EH (cell line): ENCODE data around the gene CCNG1.
"Not testable (repeated sequence)": the region's sequence is repeated elsewhere in the genome, so short reads cannot be mapped to it uniquely, and the experiment has no call there.

Source experiments
- DNase-seq: peaks from one replicate; pipeline ENCODE4 v3.0.0-alpha.2; 2015; ENCODE audit warnings: low read depth

CCNG1 gene

DNA sequence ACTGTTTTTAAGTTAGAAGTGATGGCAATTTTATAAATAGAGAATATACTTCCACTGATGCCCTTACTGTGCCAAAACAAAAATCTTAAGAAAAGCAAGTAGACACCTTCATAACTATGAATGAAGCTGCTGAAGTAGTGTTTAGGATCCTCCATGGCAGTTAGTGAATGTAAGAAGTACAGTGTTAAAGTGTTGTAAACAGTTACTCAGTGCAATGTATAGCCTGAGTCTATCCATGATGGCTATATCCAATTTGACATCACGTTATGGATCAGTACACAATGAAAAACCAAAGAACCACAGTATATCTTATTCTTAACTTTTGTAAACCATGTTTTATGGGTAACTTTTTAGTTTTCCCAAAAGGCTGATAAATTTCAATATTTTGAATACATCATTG is 7.1 kb downstream of the CCNG1 start:
- no peak for DNase-seq

DNA sequence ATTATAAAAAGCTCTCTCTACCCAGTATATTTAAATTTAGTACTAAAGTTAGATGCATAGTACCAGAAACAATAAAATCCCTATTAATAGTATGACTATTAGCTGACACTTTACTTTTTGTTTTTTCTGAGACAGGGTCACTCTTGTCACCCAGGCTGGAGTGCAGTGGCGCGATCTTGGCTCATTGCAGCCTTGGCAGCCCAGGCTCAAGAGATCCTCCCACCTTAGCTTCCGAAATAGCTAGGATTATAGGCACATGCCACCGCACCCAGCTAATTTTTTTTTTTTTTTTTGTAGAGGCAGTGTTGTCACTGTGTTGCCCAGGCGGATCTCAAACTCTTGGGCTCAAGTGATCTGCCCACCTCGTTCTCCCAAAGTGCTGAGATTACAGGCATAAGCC is 8.0 kb downstream of the CCNG1 start:
- DNase-seq: no peak

DNA sequence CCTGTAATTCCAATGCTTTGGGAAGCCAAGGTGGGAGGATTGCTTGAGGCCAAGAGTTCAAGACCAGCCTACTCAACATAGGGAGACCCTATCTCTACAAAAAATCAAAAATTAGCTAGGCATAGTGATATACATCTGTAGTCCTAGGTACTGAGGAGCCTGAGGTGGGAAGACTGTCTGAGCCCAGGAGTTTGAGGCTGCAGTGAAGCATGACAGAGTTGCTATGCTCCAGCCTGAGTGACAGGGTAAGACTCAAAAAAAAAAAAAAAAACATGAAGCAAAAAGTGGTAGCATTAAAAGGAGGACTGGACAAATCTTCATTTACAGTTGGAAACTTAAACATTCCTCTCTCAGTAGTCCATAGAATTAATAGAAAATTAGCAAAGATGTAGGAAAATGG is 9.8 kb downstream of the CCNG1 start:
- DNase-seq: no peak

DNA sequence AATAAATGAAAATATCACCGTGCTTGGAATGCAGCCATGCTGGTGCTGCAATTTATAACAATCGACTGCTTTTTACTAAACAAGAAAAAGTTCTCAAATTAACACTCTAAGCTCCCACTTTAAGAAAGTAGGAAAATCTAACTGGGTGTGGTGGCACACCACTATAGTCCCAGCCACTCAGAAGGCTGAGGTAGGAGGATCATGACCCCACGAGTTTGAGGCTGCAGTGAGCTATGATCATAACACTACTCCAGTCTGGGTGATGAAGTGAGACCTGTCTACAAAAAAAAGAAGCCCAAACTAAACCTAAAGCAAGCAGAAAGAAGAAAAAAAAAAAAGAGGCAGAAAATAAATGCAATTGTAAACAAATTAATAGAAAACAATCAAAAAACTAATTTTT is 10.5 kb downstream of the CCNG1 start:
- no peak for DNase-seq

DNA sequence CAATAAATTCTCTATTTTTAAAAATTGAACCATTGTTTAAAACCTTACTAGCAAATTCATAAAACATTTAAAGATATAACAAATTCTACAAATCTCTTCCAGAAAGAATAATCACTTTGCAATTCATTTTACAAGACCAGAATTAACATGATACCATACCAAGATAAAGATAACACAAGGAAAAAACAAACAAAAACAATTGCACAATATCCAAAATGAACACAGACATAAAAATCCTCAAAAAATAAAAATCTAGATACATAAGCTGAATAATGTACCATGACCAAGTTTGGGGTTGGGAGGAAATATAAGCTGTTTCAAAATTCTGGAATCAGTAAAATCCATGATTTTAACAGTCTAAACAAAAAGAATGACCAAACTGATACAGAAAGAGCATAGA is 11.1 kb downstream of the CCNG1 start:
- DNase-seq: no peak

DNA sequence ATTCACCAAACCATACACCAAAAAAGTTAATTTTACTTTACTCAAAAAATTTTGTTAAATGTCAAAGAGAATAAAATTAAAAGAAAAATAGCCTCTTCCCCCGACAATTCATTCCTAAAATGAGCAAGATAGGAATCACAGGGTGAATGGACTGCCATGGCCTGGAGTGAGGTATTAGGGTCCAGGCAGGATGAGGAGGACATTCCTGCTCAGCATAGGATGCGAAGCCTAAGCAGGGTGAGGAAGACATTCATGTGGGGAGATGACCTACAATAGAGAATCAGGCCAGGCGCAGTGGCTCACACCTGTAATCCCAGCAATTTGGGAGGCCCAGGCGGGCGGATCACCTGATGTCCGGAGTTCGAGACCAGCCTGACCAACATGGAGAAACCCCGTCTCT is 14.1 kb downstream of the CCNG1 start:
- no peak for DNase-seq

DNA sequence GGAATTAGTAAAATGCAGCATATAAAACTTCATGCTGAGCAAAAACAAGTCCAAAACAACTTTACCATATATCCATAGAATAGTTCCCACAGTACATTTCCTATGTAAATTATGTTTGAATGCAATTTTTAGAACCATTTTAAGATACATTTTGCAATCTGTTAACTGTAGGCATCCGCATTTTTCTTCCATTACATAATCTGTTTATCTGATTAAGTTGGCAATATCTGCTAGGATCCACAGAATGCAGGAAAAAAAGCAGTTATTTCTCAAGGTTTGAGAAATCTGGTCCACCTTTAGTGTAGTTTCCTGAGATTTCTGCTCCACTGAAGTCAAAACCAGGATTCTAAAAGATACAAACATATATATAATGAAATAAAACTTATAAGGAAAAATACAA is 16.3 kb downstream of the CCNG1 start:
- peak; percentile 29 for DNase-seq

DNA sequence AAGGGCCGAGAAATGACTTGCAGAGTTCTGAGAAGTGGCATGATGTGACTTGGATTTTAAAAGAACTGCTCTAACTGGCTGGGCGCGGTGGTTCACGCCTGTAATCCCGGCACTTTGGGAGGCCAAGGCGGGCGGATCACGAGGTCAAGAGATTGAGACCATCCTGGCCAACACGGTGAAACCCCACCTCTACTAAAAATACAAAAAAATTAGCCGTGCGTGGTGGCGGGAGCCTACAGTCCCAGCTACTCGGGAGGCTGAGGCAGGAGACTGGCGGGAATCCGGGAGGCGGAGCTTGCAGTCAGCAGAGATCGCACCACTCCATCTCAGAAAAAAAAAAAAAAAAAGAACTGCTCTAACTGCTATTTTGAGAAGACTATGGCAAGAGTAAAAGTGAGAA is 18.0 kb downstream of the CCNG1 start:
- not testable (repeated sequence) for DNase-seq

DNA sequence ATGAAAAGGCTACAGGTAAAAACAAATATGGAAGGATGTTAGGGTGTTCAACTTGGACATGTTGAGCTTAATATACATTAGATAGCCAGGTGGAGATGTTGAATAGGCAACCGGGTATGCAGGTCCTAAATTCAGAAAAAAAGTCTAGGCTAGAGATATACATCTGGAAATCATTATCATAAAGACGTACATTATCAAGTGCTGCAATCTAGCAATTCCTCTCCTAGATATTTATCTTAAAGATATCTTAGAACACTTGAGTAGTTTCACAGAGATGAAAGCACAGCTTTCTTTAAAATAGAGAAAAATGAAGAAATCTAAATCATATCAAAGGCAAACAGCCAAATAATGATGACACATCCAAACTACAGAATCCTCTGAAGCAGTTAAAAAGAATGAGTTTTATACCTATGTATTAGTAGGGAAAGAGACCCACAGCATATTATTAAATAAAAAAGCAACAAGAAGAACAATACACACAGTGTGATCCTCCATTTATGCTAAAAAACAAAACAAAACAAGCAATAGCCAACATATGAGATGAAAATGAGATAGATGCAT is 18.7 kb downstream of the CCNG1 start:
- no peak for DNase-seq

DNA sequence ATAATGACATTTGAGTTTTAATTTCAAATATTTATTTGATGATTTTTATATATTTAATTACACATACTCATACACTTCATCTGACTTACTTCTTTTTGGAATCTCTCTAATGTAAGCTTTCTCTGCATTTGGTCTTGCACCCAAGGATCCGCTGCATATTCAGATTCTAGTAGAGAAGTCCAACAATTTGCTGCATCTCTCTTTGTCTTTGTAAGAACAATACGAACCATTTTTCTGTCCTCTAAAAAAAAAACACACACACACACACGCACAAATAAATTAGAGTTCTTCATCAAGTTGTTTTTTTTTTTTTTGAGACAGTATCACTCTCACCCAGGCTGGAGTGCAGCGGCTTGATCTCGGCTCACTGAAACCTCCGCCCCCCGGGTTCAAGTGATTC is 19.4 kb downstream of the CCNG1 start:
- DNase-seq: no peak

DNA sequence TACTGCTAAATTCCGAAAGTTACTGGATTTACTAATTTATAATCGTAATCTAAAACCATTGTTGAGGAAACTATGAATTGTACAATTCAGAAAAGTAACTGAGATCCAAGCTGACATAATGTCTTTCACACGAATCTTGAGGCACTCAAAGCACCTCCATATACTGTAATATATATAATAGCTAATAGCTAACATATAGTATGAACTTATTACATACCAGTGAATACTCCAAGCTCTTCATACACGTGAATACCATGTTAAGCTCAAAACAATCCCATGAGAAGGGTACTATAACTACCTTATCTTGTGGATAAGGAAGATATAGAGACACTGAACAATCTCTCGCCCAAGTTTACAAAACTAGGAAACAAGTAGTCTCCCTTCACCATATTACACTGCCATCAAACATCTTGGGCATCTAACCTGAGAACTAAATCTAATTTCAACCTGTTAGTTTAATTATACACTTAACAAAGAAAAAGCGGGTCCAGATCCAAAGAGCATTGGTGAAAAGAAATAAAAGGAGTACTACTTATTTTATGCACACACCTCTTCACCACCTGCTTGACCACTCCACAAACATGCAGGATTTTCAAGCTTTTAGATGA is 21.5 kb downstream of the CCNG1 start:
- DNase-seq: no peak

DNA sequence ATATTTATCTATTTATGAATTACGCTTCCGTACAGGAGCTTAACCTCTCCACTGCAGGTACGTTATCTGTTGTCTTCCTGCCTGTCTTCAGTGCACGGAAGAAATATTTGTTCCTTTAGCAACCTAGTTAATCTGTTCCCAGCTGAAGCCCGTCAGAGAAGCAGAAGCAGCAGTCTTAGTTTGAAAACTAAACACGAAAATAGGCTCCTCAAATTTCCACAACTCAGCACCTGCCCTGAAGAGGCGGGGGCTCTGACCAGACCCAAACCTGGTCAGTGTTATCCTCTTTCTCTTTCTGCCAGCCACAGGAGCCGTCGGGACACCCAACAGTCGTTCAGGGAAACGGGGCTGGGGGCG is 22.0 kb downstream of the CCNG1 start:
- DNase-seq: no peak

DNA sequence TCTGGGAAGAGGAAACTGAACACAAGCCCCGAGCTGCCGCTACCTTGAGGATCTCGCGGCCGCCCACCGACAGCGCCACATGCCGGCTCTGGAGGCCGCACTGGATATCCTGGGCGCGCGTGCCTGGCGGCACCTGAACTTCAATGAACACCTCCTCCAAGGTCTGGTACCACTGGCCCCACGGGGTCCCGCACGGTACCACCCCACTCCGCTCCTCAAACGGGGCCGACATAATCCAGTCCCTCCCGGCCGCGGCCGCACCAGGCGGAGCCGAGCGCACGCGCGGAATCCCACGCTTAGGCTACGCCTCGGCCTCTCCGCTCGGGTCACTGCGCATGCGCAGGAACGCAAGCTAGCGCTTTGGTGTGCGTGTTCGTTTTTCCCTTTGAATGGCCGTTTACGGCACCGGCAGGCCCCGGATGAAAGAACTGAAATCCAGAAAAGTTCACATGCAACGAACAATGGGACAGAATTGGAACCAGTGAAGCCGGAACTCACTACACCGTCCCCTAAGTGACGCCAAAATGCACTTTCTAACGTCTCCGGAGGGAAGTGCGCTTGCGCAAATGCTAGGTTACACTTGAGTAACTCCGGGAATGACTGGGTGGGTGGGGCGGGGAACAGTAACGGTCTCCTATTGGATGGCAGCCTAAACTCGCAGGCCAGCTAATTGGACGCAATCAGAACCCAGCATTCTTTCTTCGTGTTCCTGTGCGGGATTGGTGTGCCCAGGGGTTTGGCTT is 22.6 kb downstream of the CCNG1 start, which contains the start of gene NUDCD2:
Gene NUDCD2, minus strand, starts transcription at position 284 of the 743 bp plus-strand sequence. Its CDS starts 52 bp downstream, at position 232.
- DNase-seq: peak; percentile 99

DNA sequence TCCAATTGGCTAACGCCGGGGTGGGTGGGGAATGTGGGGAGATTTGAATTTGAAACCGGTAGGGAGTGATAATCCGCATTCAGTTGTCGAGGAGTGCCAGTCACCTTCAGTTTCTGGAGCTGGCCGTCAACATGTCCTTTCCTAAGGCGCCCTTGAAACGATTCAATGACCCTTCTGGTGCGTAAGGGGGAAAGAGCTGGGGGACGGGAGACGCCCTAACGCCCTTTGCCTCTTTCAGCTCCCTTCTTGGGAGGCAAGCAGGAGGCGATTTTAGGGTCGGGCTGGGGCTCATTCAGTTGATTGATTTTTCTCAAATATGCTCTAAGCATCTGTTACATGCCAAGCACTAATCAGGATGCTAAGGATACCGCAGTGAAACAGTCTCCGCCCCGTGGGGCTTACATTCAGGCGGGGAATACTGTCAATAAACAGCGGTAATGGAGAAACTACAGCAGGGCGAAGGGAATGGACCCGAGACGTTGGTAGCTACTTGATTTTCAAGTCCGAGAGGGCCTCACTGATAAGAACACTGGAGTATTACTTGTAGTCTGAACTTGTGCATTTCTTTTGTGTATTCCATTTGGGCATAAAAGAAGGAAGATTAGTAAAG is 23.3 kb downstream of the CCNG1 start, which contains the start of gene HMMR:
Gene HMMR, plus strand, starts transcription at position 71 of the 610 bp plus-strand sequence. Its CDS starts 61 bp downstream, at position 132.
- DNase-seq: peak; percentile 40

DNA sequence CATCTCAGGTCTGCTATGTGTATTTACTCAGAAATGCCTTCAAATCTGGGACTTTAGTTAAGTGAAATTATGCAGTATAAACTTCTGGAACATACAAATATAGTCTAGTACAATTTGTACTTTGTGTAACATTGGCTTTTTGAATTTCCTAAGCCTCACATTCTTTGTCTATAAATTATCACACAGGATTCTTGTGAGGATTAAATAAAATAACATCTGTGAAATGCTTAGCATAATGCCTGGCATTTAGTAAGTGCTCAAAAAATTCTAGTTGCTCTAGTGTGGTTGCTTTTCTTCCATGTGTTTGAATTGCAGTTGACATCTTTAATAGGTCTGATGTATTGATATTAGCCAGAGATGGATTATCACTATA is 25.7 kb downstream of the CCNG1 start:
- DNase-seq: peak; percentile 20

DNA sequence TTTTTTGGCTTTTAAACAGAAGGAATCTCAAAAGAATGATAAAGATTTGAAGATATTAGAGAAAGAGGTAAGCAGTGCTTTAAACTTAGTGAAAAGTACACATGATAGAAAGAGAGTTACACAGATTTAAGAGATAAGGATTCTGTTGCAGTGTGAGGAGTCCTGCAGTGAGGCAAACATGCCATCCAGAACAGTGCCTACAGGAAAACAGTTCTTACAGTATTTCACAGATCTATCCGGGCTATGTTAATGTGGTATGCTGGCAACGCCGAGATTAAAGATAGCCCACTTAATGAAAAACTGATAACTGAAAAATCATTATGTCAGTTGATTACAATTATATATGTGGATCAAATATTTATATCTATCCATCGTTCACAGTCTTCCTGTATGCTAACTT is 30.3 kb downstream of the CCNG1 start:
- DNase-seq: no peak

DNA sequence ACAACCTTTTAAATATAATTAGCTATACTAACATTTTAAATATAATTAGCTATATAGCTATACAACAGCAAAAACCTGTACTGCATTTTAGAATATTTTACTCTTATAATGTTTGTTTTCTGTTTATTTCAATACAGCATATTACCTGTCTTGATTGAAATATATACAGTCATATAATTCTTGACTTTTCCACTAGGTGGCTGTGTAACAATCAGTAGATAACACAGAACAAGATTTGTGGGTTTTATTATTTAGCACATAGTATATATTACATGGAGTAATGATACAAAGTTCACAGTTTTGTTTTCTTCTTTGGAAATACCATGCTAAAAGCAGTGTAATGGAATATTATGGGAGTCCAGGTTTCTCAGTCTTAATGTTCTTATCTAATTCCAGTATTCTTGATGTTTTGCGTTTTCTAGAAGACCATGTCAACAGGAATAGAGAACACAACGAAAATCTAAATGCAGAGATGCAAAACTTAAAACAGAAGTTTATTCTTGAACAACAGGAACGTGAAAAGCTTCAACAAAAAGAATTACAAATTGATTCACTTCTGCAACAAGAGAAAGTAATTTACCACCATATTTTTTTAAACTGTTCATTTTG is 36.3 kb downstream of the CCNG1 start:
- peak; percentile 33 for DNase-seq

DNA sequence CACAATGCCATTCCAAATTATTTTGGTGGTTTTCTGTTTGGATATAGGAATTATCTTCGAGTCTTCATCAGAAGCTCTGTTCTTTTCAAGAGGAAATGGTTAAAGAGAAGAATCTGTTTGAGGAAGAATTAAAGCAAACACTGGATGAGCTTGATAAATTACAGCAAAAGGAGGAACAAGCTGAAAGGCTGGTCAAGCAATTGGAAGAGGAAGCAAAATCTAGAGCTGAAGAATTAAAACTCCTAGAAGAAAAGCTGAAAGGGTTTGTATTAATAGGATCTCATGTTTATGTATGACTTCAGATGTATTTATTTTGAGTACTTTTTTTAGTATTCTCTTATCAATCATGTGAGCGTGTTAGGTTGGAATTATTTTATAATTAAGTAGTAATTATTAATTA is 38.0 kb downstream of the CCNG1 start:
- DNase-seq: no peak

DNA sequence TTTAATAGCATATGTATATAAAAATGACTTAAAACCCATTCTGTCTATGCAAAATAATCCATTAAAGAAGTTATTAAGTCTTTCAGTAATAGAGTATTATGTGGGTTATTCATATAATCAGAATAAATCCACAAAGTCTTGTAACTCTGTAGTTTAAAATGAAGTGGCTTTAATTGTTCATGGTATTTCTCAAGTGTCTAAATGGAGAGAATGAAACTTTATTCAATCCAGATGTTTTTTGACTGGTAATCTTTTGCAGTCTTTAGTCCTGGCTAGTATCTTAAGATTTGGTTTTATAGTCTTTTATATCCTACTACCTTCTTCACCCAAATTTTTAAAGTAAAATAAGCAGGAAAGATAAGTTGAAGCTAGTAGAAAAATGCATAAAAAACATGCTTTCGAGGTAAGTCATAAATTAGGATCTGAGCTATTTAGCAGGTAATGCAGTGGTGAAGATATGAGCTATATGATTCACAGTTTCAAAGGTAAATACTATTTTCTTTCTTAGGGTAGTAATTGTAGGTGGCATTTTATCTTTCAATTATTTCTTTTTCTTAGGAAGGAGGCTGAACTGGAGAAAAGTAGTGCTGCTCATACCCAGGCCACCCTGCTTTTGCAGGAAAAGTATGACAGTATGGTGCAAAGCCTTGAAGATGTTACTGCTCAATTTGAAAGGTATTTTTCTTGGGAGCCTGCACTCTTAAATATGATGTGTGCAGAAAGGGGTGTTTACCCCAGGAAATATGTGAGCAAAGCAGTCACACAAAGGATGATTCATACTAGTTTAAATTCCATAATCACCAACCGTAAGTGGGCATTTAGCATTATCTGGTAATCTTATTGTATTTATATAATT is 41.0 kb downstream of the CCNG1 start:
- DNase-seq: peak; percentile 61

DNA sequence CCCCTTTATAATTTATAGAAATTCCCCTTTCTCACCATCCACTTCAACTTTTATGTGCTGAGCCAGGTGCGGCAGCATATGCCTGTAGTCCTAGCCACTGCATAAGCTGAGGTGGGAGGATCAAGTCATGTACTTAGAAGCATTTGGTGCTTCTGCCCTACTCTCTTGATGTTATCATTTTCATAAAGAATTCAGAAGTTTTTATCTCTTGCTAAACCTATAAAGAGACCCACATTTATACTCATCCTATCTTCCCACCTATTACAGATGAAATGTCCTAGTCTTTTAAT is 41.5 kb downstream of the CCNG1 start:
- no peak for DNase-seq

DNA sequence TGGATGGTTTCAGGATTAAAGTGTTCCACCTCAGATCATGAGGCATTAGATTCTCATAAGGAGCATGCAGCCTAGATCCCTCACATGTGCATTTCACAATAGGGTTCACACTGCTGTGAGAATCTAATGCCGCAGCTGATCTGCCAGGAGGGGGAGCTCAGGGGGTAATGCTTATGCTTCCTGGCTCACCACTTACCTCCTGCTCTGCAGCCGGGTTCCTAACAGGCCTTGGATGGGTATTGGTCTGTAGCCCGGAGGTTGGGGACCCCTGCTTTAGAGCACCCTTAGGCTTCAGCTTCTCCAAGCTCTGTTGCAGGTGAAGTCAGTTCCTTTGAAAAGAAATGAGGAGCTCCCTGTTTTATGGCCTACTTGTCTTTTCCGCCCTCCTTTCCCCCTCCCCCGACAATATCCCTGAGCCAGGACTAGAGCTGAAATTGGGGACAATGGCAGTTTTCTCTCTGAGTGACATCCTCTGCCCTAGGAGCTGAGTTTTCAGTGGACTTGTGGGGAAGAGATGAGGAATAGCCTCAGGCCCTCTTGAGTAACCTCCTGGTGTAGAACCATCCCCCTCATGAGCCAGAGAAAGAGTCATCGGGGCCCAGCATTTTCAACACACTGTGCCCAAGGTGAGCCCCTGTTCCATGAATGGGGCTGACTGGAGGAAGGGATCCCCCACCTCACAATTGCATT is 51.8 kb downstream of the CCNG1 start:
- peak; percentile 60 for DNase-seq

DNA sequence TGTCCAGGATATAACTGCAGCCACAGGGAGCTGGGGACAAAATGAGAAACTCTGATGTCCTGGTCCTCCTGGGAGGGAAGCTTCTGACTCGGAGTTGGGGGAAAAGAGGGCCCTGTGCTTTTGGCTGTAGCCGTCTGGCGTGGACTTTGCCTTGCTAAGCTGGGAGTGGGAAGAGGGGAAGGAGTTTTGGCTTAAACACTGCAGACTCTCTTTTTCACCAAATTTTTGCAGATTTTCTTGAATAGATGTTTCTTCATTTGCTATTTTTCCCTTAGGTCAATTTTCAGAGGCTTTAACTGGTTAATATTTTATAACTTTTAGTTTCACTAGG is 52.3 kb downstream of the CCNG1 start:
- DNase-seq: no peak
